LNCaP clone FGC (cell line): Measurements from ENCODE around the gene CRYBB1.

Experiments
- DNase-seq: peaks from one replicate; pipeline ENCODE4 v3.0.0-alpha.2; 2011; ENCODE audit warnings: low read depth
- H3K4me3 ChIP-seq: 2 replicates; pipeline ENCODE4 v1.5.1; 2011; ENCODE audit warnings: mild to moderate bottlenecking, low read depth, low read length, control low read depth
- CTCF ChIP-seq: IDR thresholded peaks from 2 replicates; pipeline ENCODE4 v1.5.1; 2012; ENCODE audit warnings: mild to moderate bottlenecking; ENCODE audit not compliant: control insufficient read depth, insufficient read depth; ENCODE audit errors: extremely low read depth

CRYBB1 gene

GRCh38 chr22:26587991-26588613 is 29.7 kb downstream of the CRYBB1 start:
- no peak for DNase-seq
- no peak for TF ChIP-seq CTCF
- no peak overlapping the region for H3K4me3 ChIP-seq

- no peak for DNase-seq
- H3K4me3 ChIP-seq, result no peak overlapping the region
- no peak for TF ChIP-seq CTCF
Observed at GRCh38 chr22:26586556-26587325, 31.1 kb downstream of the CRYBB1 start.

GRCh38 chr22:26585104-26585790 is 32.6 kb downstream of the CRYBB1 start:
- TF ChIP-seq CTCF, result no peak
- DNase-seq, result no peak
- no peak overlapping the region for H3K4me3 ChIP-seq

- DNase-seq, result no peak
- no peak overlapping the region for H3K4me3 ChIP-seq
- no peak for TF ChIP-seq CTCF
Observed at GRCh38 chr22:26584010-26584409, 33.8 kb downstream of the CRYBB1 start.

- no peak for TF ChIP-seq CTCF
- no peak for DNase-seq
Observed at GRCh38 chr22:26581633-26582168, 36.1 kb downstream of the CRYBB1 start.

GRCh38 chr22:26581026-26581425 is 36.8 kb downstream of the CRYBB1 start:
- TF ChIP-seq CTCF, result no peak
- no peak overlapping the region for H3K4me3 ChIP-seq
- DNase-seq, result no peak

More at GRCh38 chr22:26581633-26582168, 36.1 kb downstream of the CRYBB1 start:
- H3K4me3 ChIP-seq, result no peak overlapping the region
